GM12891 (cell line): Measurements from ENCODE around the gene CFAP100.

Experiments used
- POLR2A ChIP-seq: IDR thresholded peaks from 2 replicates; pipeline ENCODE4 v1.6.1; 2011; ENCODE audit warnings: low read depth, low read length, control low read depth
- POLR2AphosphoS5 ChIP-seq: IDR thresholded peaks from 2 replicates; pipeline ENCODE4 v1.6.1; 2011; ENCODE audit warnings: low read depth, low read length, control low read depth

- TF ChIP-seq POLR2AphosphoS5 = no peak
- no peak for TF ChIP-seq POLR2A
Measured at GRCh38 chr3:126375835-126376331, 18.8 kb upstream of the CFAP100 start.
